Epithelial cell of prostate (primary cell): ENCODE data around the gene ITGAX.
A peak's percentile ranks its signal among the peaks of the same experiment; 100 is the strongest.

Experiments used
- DNase-seq: peaks from one replicate; pipeline ENCODE4 v3.0.0-alpha.2; 2011; ENCODE audit warnings: low read depth, low spot score
- H3K27ac ChIP-seq: fragments of 450-650 bp; 2 replicates; pipeline ENCODE4 v1.5.1; 2017; ENCODE audit warnings: mild to moderate bottlenecking

ITGAX gene

DNA sequence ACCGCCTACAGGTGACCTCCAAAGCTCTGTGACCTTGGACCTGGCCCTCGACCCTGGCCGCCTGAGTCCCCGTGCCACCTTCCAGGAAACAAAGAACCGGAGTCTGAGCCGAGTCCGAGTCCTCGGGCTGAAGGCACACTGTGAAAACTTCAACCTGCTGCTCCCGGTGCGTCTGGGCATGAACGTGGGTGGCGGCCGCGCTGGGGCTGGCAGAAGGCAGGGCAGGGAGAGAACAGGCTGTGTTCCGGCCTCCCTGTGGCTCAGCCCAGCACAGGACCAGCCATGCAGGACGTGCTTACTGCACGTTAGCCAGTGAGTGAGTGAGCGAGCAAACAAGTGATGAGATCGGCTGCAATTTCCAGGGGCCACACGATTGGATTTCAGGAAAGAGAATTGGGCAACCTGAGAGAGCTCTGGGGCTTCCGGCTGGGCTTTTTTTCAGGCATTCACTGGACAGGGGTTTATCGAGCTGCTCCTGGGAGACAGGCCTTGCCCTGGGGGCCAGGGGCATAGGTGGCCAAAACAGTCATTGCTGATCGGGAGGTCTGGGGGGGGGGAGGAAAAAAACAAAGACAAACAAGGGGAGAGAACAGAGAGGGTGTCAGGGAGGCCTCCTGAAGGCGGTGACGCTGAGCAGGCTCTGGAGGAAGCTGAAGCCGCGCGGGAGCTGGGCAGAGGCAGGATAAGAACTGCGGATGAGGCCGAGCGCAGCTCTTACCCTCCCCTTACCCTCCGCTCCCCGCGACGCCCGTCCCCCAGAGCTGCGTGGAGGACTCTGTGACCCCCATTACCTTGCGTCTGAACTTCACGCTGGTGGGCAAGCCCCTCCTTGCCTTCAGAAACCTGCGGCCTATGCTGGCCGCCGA is 16.9 kb downstream of the ITGAX start:
- H3K27ac ChIP-seq: no peak overlapping the region
- no peak for DNase-seq

DNA sequence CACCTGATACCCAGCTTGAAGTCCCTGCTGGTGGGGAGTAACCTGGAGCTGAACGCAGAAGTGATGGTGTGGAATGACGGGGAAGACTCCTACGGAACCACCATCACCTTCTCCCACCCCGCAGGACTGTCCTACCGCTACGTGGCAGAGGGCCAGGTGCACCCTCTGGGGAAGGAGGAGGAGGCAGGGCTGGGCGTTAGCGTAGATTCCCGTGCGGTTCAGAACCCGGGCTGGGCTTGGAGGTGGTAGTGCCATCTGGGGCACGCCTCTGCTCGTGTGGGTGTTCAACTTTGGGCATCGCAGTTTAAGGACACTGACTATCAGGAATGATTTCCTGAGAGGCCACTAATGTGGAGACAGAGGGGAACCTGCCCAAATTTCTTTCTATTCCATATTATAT is 18.3 kb downstream of the ITGAX start:
- H3K27ac ChIP-seq: no peak overlapping the region
- no peak for DNase-seq

GRCh38 chr16:31375231-31375630 is 20.3 kb downstream of the ITGAX start:
- no peak overlapping the region for H3K27ac ChIP-seq
- DNase-seq: no peak

- DNase-seq: no peak
- H3K27ac ChIP-seq: no peak overlapping the region
Observed at GRCh38 chr16:31376705-31377104, 21.7 kb downstream of the ITGAX start.

GRCh38 chr16:31377210-31377903 is 22.4 kb downstream of the ITGAX start:
- DNase-seq: no peak
- H3K27ac ChIP-seq: no peak overlapping the region

DNA sequence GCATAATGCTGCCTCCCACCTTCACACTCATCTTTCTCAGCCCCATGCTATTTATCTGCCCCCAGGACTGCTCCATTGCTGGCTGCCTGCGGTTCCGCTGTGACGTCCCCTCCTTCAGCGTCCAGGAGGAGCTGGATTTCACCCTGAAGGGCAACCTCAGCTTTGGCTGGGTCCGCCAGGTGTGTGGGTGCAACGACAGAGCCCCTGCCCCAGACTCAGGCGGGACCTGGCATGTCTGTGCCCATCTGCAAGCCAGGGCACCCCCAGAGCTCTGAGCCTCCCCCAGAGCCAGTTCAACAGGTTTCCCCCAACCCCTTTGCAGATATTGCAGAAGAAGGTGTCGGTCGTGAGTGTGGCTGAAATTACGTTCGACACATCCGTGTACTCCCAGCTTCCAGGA is 25.2 kb downstream of the ITGAX start:
- no peak for DNase-seq
- no peak overlapping the region for H3K27ac ChIP-seq

DNA sequence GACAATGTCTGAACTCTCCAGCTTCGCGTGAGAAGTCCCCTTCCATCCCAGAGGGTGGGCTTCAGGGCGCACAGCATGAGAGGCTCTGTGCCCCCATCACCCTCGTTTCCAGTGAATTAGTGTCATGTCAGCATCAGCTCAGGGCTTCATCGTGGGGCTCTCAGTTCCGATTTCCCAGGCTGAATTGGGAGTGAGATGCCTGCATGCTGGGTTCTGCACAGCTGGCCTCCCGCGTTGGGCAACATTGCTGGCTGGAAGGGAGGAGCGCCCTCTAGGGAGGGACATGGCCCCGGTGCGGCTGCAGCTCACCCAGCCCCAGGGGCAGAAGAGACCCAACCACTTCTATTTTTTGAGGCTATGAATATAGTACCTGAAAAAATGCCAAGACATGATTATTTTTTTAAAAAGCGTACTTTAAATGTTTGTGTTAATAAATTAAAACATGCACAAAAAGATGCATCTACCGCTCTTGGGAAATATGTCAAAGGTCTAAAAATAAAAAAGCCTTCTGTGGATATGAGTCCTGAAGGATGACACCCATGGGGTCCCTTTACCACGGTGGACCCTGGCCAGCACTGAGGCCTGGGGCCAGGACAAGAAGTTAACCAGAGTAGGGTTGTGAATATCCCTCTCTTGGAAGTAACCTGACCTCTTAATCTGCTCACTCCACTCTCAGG is 27.6 kb downstream of the ITGAX start:
- H3K27ac ChIP-seq: no peak overlapping the region
- DNase-seq: no peak

DNA sequence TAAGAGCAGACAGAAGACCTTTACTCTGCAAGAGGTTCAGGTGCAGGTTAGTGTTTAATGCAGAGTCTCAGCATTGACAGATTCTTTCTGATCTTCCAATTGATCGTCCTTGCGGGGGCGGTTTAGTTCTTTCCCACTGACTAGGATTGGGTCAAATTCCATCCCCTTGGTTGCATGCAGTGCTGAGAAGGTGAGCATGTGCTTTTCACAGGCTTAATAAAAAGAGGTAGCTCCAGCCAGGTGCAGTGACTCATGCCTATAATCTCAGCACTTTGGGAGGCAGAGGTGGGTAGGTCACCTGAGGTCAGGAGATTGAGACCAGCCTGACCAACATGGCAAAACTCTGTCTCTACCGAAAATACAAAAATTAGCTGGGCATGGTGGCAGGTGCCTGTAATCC is 30.7 kb downstream of the ITGAX start:
- no peak for DNase-seq
- H3K27ac ChIP-seq: peak overlapping the region; percentile 41

GRCh38 chr16:31386157-31386984 is 31.4 kb downstream of the ITGAX start:
- DNase-seq: peak; percentile 76
- H3K27ac ChIP-seq: peak overlapping the region; percentile 41

DNA sequence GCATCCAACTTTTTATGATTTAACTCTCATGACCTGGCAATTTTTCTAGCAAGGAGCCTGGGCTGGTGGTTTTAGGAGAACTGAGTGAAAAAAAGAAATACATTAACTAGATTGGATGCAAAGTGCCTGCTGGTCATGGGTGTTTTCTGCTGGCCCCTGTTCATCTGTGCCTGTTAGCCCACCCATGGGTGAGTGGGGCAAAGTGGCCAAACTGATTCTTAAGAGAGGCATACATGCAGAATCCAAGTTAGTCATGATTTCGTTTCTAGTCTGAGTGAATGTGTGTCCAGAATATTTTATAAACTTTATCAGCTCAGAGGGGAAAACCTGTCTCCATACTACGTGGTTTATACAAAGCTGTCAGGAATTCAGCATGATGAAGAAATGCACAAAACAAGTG is 33.6 kb downstream of the ITGAX start:
- DNase-seq: no peak
- H3K27ac ChIP-seq: no peak overlapping the region

- no peak overlapping the region for H3K27ac ChIP-seq
- no peak for DNase-seq
Observed at GRCh38 chr16:31390504-31391041, 35.6 kb downstream of the ITGAX start.

DNA sequence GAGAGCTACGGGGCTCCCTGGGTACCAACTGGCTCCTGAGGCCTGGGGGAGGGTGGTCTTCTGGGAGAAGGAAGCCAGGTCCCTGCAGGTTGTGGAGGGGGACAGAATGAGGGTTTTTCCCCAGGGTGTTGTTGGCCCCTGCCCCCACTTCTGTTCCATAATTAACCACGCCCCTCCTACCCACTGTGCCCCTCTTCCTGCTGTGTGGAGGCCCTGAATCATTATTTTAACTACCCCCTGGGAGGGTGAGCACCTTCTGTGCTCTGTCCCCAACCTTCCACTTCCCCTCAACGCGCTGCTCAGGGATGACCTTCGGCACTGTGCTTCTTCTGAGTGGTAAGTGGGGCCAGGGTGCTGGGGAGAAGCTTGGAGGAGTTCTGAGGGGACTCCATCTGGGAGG is 38.1 kb downstream of the ITGAX start, which contains the start of gene ITGAD:
Gene ITGAD, plus strand, starts transcription at position 280 of the 400 bp plus-strand sequence. Its CDS starts 26 bp downstream, at position 306.
- no peak for DNase-seq
- H3K27ac ChIP-seq: no peak within 1 kb of the TSS

- no peak for DNase-seq
Observed at GRCh38 chr16:31395647-31396046, 40.7 kb downstream of the ITGAX start.

GRCh38 chr16:31397096-31397660 is 42.2 kb downstream of the ITGAX start:
- no peak overlapping the region for H3K27ac ChIP-seq
- no peak for DNase-seq

More at GRCh38 chr16:31395647-31396046, 40.7 kb downstream of the ITGAX start:
- H3K27ac ChIP-seq: no peak overlapping the region

GRCh38 chr16:31397701-31398100 is 42.7 kb downstream of the ITGAX start:
- H3K27ac ChIP-seq: no peak overlapping the region
- no peak for DNase-seq

DNA sequence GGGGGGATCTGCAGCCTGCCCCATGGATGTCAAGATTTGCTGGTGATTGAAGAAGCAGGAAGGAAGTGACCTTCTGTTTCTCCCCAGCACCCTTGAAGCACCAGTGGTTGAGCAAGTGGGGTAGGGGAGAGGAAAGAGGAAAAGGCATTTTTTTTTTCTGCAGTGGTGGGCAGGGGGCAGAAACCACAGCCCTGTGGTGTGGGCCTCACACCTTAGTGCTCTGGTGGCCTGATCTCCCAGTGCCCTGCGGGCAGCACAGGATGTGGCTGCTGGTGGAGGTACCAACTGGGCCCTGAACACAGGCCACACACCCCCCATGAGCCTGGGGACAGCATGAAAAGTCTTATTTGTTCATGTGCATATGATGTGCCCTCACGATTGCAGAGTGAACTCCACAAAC is 45.2 kb downstream of the ITGAX start:
- no peak overlapping the region for H3K27ac ChIP-seq
- no peak for DNase-seq

DNA sequence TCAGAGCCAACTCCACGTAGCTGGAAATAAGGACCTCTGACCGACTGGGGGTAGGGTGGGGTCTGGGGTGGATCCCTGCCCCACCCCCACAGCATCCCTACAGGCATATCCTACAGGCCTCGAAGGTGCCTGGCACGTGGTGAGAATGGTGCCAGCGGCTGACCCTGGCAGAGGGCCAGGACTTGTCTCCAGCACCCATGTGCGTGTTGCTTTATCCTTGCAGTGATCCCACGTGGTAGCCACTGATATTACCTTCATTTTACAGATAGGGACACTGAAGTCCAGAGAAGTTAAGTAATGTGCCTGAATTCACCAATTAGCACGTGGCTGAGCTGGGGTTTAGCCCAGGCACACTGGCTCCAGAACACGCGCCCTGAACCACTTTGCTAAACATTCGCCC is 46.5 kb downstream of the ITGAX start:
- DNase-seq: no peak
- no peak overlapping the region for H3K27ac ChIP-seq

DNA sequence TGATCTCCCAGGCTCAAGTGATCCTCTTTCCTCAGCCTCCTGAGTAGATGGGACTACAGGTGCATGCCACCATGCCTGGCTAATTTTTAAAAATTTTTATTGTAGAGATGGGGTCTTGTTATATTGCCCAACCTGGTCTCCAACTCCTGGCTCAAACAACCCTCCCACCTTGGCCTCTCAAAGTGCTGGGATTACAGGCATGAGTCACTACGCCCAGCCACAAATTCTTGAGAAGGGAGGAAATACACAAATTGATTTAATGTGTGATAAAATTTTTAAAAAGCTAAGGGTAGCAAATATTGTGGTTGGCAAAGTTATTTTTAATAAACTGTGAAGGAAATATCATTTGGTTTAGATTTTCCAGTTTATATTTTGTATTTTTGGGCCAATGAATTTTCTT is 47.7 kb downstream of the ITGAX start:
- H3K27ac ChIP-seq: no peak overlapping the region
- no peak for DNase-seq

DNA sequence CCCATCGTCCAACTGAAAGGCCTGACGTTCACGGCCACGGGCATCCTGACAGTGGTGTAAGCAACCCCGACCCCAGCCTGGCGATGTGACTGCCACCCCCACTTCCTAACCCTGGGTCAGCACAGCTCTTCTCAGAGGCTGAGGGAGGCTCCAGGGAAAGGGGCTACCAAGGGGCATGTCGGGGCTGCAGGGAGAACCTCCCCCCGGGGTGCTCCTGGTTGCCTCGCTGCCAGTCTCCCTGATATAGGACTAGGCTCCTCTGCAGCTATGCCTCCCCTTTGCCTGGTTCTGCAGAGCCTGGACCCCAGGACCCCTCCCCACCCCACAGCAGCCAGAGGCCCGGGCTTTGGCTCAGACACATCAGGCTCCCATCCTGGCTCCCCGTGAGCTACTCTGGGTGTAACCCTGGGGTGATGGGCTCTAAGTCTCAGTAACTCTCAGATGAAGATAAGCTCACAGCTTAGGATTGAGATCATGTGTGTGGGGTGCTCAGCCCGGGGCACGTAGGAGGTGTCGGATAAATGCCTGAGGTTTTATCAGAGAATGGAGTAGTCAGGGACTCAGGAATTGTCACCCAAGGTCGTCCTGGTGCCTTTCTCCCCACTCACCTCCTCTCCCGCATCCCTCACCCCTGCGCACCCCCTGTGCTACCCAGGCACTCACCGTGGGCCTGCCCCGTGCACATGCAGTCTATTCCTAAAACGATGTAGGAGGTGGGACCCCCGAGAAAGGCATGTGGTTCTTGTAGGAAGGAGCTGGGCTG is 48.8 kb downstream of the ITGAX start:
- no peak overlapping the region for H3K27ac ChIP-seq
- DNase-seq: no peak
